ENCODE data around the gene IL4R.
A peak's percentile ranks its signal among the peaks of the same experiment; 100 is the strongest.

Gene IL4R

DNA sequence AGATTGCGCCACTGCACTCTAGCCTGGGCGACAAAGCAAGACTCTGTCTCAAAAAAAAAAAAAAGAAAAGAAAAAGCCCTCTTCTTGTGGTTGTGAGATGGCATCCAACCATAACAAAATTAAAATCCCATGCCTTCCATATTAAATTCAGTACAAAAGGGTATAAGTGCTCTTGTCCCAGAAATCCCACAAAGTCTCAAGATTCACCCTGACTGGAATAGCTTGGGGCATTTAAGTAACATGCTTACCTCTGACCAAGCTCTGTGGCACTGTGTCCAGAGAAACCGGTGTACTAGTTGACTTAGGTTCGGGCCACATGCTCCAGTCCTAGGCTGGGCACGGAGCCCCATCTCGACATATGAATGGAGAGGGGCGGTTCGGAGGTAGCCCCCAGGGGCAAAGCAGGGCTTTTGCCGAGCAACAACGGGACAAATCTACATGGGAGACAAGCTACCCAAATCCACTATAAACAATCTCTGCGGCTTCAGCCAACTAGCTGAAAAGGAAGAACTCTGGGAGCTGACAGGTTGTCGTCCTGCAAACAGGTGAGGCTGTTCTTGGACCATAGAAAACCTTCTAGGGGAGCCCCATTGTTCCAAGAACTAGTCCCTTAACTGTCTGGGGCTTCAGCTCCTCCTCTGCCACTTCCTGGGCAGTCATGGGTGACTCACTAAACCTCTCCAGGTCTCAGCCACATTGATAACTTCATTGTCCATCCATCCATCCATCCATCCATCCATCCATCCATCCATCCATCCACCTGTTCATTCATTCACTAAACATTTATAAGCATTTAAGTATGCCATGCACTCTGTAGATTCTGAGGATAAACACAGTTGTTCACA, 10.3 kb upstream of the IL4R start:
- DNase-seq (no peak), ATAC-seq (no peak)
- Mint-ChIP-seq H3K27me3 (peaks cover 6% of the 10 kb centered on the region), H3K4me1 (peaks cover 13% of the 10 kb centered on the region), H3K4me3 (no peak overlapping the region), H3K27ac (no peak overlapping the region), H3K9me3 (peaks cover 13 to 14% of the 10 kb centered on the region in 2 donors)

DNA sequence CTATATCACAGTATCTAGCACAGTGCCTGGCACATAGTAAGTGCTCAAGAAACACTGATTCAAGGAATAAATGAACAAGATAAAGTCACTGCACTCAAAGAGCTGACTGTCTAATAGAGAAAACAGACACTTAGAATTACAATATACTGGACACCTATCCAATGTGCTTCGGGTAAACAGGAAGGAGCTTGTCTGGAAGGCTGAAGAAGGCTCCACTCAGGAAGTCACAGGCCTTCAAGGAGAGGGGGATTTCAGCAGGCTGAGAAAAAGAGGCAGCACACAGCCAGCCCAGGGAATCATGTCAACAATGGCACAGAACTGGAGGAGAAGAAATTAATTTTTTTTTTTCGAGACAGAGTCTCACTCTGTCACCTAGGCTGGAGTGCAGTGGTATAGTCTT, 9.7 kb upstream of the IL4R start:
- ATAC-seq (no peak), DNase-seq (no peak)
- Mint-ChIP-seq H3K4me3 (no peak overlapping the region), H3K27ac (no peak overlapping the region), H3K9me3 (peaks cover 16% of the 10 kb centered on the region in 2 donors), H3K27me3 (peaks cover 6% of the 10 kb centered on the region), H3K4me1 (peaks cover 13% of the 10 kb centered on the region)

DNA sequence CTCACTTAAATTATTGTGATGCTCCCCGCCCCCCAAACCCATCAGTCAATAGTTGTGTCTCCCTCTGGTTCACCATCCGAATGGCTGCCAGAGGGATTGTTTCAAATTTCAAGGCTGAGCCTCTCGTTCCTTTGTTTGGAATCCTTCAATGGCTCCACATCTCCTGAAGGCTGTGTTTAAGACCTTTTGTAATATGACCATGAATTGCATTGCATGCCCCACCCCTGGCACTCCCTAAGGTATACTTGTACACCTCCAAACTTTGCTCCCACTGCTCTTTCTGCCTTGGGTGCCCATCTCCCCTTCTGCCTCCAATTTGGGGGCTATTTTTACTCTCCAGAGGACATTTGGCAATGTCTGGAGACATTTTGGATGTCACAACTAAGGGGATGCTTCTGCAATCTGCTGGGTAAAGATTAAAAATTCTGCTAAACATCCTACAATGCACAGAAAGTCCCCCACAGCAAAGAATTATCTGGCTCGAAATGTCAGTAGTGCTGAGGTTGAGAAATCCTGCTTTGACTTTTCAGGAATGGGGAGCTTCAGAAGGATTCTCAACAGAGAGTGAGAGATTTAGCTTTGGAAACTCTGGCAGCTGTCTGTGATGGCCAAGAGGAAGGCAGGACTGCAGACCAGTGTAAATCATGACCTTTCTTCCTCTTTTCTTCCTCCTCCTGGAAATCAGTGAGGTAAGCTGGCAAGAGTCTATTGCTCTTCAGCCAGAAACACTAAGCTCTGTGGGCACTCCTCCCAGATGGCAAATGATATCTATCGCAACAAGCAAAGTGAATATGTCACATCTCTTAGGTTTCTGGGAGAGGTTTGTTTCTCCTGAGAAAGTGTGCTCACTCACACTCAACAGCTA, 8.7 kb upstream of the IL4R start:
- no peak overlapping the region for H3K4me3 Mint-ChIP-seq
- DNase-seq, result no peak
- peaks cover 13% of the 10 kb centered on the region for H3K4me1 Mint-ChIP-seq
- no peak overlapping the region for H3K27ac Mint-ChIP-seq
- peaks cover 20% of the 10 kb centered on the region in 2 donors for H3K9me3 Mint-ChIP-seq
- ATAC-seq, result no peak
- peaks cover 6% of the 10 kb centered on the region for H3K27me3 Mint-ChIP-seq

DNA sequence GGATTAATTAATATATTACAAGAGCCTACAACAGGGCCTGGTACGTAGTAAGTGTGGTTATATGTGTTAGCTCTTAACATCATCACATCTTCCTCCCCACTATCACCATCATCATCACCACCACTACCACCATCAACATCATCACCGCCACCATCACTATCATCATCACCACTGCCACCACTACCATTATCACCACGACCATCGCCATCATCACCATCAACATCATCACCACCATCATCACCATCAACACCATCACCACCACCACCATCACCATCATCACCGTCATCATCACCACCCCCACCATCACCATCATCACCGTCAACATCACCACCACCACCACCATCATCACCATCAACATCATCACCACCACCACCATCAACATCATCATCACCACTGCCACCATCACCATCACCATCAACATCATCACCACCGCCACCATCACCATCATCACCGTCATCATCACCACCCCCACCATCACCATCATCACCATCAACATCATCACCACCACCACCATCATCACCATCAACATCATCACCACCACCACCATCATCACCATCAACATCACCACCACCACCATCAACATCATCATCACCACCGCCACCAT, 7.8 kb upstream of the IL4R start:
- ATAC-seq, result no peak
- H3K9me3 Mint-ChIP-seq, result peaks cover 20% of the 10 kb centered on the region in 2 donors
- DNase-seq, result no peak
- peaks cover 16% of the 10 kb centered on the region for H3K4me1 Mint-ChIP-seq
- no peak overlapping the region for H3K4me3 Mint-ChIP-seq
- peaks cover 6% of the 10 kb centered on the region for H3K27me3 Mint-ChIP-seq
- no peak overlapping the region for H3K27ac Mint-ChIP-seq

DNA sequence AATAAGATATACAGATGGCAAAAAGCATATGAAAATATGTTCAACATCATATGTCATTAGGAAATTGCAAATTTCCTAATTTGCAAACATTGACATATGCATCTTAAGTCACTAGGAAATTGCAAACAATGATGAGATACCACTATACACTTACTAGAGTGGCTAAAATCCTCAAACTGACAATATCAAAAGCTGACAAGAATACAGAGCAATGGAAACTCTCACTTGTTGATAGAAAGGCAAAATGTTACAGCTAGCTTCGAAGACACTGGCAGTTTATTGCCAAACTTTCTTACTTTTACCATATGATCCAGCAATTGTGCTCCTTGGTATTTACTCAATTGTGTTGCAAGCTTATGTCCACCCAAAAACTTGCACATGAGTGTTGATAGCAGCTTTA, 5.0 kb upstream of the IL4R start:
- DNase-seq, result no peak
- no peak for ATAC-seq
- H3K4me3 Mint-ChIP-seq, result no peak overlapping the region

DNA sequence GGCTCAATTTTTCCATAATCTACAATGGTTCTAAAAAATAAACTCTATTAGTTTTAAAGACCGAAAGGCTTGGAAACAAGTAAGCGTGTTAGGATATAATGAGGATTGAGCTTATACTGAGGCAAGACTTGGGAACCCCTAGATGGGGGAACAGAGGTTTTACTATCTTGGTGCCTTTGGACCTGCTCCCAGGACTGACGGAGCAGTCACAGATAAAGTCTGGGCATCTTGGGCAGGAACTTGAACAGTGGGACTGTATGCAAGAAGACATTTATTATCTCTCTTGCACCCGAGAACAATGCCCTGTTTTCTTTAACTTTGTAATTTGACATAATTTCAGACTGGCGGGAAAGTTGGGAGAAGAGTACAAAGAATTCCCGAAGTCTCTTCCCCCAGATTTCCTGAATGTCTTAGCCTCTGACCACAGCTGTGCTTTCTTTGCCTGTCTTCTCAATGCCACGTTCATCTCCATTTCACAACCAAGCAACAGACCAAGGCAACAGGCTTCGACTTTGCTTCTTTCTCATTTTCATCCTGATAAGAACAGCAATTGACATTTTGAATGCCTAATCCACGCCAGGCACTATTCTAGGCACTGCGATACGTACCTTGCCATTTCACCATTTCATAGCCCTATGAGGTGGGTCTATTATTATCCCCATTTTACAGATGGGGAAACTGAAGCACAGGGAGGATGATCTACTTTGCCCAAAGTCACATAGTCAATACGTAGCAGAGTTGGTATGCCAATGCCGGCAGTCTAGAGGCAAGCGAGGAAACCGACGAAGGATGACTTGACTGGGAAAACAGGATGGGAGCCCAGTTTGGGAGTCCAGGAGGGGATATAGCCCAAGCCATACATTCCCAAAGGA, 3.0 kb upstream of the IL4R start:
- peaks cover 30% of the 10 kb centered on the region for H3K4me1 Mint-ChIP-seq
- no peaks in the 10 kb centered on the region for H3K27me3 Mint-ChIP-seq
- H3K27ac Mint-ChIP-seq, result no peak overlapping the region
- H3K4me3 Mint-ChIP-seq, result no peak overlapping the region
- peaks cover 17 to 18% of the 10 kb centered on the region in 2 donors for H3K9me3 Mint-ChIP-seq
- DNase-seq (no peak), ATAC-seq (no peak)

More for the DNA sequence above, 5.0 kb upstream of the IL4R start:
- peaks cover 36% of the 10 kb centered on the region for H3K4me1 Mint-ChIP-seq
- H3K9me3 Mint-ChIP-seq, result peaks cover 20% of the 10 kb centered on the region in 2 donors
- H3K27ac Mint-ChIP-seq, result no peak overlapping the region
- H3K27me3 Mint-ChIP-seq, result peaks cover 6% of the 10 kb centered on the region

DNA sequence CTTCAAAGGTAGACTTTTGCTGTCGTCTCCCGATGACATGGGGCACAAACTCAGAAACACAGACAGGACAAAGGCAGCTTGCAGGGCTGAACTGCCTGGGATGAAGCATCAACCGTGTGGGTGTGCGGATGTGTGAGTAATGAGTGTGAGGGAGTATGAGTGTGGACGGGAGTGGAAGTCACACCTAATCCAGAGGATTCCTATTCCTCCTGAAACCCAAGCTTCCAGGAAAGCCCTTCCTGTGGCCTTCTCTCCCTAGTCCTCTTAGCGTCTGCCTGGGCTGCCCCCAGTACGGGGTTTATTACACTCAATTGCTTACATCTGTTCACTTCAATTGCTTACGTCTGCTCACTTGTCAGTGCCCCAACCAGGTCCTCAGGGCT, 2.3 kb upstream of the IL4R start:
- H3K27me3 Mint-ChIP-seq, result no peaks in the 10 kb centered on the region

DNA sequence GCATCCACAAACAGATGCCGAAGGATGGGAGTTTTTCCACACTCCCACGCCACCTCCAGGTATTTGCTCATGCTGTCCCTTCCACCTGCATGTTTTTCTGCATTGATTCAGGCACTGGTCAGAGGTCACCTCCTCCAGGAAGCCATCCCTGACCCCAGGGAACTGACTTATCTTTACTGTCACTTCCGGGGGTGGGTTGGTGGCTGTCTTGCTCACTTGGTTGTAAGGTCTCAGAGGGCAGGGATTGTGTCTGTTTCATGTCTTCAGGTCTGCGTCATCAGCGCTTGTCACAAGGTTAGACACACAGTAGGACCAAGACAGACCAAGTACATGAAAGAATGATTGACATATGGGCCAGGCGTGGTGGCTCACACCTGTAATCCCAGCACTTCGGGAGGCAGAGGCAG, 1.9 kb upstream of the IL4R start:
- Mint-ChIP-seq H3K27ac (no peak overlapping the region), H3K27me3 (no peaks in the 10 kb centered on the region), H3K4me3 (no peak overlapping the region), H3K9me3 (peaks cover 6 to 8% of the 10 kb centered on the region in 2 donors), H3K4me1 (peaks cover 30% of the 10 kb centered on the region)
- no peak for DNase-seq
- no peak for ATAC-seq

More for the DNA sequence above, 2.3 kb upstream of the IL4R start:
- H3K27ac Mint-ChIP-seq, result no peak overlapping the region
- no peak overlapping the region for H3K4me3 Mint-ChIP-seq
- H3K9me3 Mint-ChIP-seq, result peaks cover 11 to 12% of the 10 kb centered on the region in 2 donors
- H3K4me1 Mint-ChIP-seq, result peaks cover 30% of the 10 kb centered on the region
- no peak for DNase-seq
- no peak for ATAC-seq

DNA sequence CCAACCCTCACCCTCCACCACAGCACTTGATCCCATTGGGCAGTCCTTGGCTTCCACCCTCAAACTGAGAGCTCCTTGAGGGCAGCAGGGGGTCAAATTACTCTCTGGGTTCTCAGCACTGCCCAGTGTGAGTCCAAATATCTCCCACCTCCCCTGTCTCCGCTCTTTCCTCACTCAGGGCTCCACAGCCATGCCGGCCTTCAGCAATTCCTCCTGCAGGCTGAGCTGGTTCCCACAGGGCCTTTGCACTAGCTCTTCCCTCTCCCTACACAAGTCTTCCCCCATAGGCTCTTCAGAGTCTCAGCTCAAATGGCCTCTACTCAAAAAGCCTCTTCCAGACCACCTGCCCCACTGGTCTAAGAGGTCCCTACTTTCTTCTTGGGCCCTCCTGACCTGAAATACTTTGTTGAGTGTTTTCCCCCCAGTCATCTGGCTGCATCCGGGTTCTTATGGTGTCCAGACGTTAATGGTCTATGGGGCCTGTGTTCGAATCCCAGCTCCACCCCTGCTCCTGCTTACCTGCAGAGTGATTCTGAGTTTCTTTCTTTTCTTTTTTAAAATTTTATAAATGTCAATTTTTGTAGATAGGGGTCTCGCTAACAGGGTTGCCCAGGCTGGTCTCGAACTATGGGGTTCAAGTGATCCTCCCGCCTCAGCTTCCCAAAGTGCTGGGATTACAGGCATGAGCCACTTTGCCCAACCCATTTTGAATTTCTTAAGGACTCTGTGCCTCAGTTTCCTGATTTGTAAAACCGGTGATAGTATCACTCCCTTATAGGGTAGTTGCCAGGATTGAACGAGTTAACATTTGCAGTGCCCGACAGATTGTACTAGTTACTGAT, 973 bp upstream of the IL4R start:
- no peak for ATAC-seq
- peak overlapping the region; percentile 91 to 97 for H3K27ac Mint-ChIP-seq
- H3K4me3 Mint-ChIP-seq, result peak overlapping the region; percentile 95 to 97
- peaks cover 37% of the 10 kb centered on the region for H3K4me1 Mint-ChIP-seq
- no peaks in the 10 kb centered on the region for H3K27me3 Mint-ChIP-seq
- DNase-seq, result no peak
- peaks cover 6 to 8% of the 10 kb centered on the region in 2 donors for H3K9me3 Mint-ChIP-seq

DNA sequence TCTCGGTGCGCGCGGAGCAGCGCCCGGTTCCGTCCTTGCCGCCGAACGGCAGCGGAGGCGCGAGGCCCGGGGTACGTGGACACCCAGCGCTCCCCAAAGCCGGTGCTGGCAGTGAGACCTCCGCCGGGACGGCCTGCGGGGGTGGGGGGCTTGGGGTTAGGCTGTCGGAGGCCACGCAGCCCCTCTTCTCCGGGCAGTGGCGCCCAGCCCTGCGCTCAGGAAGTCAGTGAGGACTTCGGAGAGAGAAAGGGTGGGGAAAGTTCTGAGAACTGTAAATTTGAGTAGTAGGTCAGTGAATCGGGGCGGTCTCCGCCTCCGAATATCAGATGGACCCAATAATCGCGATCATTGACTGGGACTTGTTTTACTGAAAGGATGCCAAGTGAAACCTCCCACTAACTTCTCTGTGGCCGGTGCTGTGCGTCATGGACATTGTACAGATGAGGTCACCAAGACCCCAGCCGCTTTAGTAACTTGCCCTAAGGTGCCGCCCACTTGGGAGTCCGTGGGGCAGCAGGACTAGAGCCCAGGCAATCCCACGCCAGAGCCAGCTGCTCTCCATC, 468 bp downstream of the IL4R start:
- Mint-ChIP-seq H3K9me3 (peaks cover 3% of the 10 kb centered on the region in 2 donors), H3K27me3 (no peaks in the 10 kb centered on the region), H3K27ac (peak overlapping the region; percentile 92 to 97), H3K4me1 (peaks cover 51% of the 10 kb centered on the region), H3K4me3 (peak overlapping the region; percentile 95 to 97)
- DNase-seq, result peak; percentile 72 to 86
- peak; percentile 58 for ATAC-seq

DNA sequence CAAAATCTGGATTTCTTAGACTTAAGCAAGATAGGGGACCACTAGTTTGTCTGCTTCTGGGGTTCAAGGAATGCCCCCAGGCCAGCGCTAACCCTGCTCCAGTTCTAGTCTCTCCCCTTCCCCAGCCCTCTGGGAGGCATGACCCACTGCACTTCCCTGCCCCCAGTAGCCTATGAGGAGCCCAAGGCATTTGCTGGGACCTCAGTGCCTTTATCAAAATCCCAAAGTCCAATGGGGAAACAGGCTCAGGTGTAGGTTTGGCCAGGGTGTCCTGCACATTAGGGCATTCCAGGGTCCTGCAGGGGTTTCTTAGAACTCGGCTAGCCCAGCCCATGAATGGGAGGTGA, 1.2 kb downstream of the IL4R start:
- ATAC-seq, result no peak
- Mint-ChIP-seq H3K4me1 (peaks cover 58% of the 10 kb centered on the region), H3K9me3 (no peaks in the 10 kb centered on the region), H3K27ac (peak overlapping the region; percentile 92 to 97), H3K27me3 (no peaks in the 10 kb centered on the region), H3K4me3 (peak overlapping the region; percentile 95 to 97)
- no peak for DNase-seq

DNA sequence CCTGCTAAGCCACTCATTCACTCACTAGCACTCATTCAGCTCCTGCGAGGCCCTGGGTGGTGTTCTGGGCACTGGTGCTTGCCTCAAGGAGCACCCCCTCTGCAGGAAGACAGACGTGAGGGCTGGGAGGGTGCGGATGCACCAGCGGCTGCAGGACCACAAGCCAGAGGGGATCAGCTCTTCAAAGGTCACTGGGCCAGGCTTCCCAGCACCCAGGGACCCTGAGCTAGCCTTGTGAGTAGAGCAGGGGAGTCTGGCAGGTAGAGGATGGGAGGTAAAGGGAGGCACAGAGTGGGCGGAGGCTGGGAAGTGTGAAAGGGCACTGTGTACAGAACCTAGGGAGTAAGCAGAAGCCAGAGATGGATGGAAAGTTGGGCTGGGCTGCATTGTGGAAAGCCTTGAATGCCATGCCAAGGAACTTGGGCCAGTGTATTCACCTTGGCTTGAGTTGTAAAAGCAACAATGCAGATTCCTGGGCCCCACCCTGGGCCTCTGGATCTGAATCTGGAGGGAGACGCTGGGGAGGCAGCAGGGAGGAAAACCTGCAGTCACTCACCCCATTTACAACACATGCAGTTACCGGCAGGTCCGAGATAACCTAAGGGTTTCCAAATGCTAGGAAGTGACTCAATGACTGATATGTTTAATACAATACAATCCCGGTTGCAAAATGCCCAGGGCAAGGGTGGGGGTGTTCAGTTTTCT, 1.7 kb downstream of the IL4R start:
- Mint-ChIP-seq H3K9me3 (no peaks in the 10 kb centered on the region), H3K4me3 (peak overlapping the region; percentile 95 to 97), H3K27ac (peak overlapping the region; percentile 92 to 97), H3K27me3 (no peaks in the 10 kb centered on the region), H3K4me1 (peaks cover 63% of the 10 kb centered on the region)
- ATAC-seq (peak; percentile 48), DNase-seq (peak; percentile 59 to 77)

DNA sequence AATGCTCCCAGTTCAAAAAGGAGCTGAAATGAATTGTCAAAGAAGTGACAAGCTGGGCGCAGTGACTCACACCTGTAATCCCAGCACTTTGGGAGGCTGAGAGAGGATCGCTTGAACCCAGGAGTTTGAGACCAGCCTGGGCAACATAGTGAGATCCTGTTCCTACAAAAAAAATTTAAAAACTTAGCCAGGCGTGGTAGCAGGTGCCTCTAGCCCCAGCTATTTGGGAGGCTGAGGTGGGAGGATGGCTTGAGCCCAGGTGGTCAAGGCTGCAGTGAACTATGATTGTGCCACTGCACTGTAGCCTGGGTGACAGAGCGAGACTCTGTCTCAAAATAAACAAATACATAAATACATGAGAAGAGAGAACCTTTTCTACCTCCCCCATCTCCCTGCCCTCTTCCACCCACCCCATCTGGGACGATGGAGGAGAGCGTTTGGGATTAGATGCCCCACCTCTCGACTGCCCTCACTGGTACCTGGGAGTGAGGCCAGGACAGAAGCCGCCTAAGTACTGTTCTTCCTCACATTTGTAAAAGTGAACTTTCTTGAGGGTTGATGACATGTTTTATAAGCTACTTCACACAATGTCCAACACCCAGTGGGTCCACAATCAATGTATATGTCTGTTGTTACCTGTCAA, 2.4 kb downstream of the IL4R start:
- H3K27me3 Mint-ChIP-seq, result no peaks in the 10 kb centered on the region
- DNase-seq (no peak), ATAC-seq (no peak)
- peak overlapping the region; percentile 95 to 97 for H3K4me3 Mint-ChIP-seq
- H3K9me3 Mint-ChIP-seq, result no peaks in the 10 kb centered on the region
- peaks cover 64% of the 10 kb centered on the region for H3K4me1 Mint-ChIP-seq
- peak overlapping the region; percentile 92 to 97 for H3K27ac Mint-ChIP-seq
